HG02798 (cell line): Measurements from ENCODE around the gene ERCC6.

Experiments used
- ATAC-seq: cut with Tn5 transposase; IDR thresholded peaks from one replicate; pipeline ENCODE4 v1.9.1; 2021; ENCODE audit warnings: mild to moderate bottlenecking; ENCODE audit not compliant: unreplicated experiment, poor library complexity

ERCC6 gene

DNA sequence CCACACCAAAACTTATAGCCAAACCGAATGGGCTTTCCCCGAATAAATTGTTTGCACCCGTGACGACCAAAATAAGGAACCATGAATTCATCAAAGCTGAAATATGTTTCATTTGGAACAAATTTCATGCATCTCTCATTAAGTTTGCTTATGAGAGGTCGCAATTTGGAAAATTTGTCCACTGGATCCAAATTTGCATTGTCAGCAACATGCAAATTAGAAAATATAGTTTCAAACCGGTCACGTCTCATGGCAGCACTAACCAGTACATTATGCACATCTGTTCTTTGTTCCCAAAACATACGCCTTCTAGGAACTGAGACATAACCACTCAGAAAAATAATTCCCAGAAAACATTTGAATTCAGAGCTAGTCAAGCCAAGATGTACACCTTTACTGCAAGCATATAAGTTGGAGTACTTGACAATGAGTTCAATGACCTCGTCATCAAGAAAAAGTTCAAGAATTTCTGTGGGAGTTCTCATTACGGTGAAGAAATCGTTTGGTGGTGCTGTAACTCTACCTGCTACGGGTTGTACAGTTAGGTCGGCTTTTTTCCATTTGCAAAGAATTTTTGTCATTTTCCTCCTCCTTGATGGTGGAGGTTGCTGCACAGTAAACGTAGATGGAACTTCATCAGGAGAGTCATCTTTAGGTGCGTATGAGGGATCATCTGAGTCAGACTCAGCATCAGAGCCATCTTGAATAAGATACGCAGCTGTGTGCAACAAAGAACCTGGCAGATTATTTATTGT is 22.5 kb downstream of the ERCC6 start:
- no peak for ATAC-seq

DNA sequence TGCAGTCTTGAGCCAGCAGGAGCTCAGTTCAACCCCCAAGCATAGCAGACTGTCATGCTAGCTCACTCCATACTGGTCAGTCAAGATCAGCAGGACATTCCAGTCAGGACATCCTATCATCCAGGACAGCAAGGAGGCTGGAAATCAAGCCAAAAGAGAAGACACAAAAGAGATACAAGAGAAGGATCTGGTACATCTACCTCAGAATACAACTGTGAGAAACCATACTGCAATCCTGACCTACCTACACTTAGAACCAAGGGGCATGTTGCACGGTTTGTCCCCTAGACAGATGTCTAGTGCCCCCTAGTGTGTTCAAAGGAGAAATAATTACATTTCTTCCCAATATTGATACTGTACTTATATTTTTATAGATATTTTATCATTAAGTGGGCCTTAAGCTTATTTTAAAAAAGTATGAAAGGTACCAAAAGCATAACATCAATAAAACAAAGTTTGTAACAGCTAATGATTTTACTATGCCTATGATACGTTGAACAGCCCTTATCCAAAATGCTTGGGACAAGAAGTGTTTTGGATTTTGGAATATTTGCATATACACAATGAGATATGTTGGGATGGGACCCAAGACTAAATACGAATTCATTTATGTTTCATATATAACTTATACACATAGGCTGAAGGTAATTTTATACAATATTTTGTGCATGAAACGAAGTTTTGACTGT is 26.7 kb downstream of the ERCC6 start:
- ATAC-seq = no peak

- ATAC-seq = no peak
Observed at GRCh38 chr10:49509771-49510303, 29.1 kb downstream of the ERCC6 start.

- no peak for ATAC-seq
Observed at GRCh38 chr10:49508654-49509053, 30.3 kb downstream of the ERCC6 start.

DNA sequence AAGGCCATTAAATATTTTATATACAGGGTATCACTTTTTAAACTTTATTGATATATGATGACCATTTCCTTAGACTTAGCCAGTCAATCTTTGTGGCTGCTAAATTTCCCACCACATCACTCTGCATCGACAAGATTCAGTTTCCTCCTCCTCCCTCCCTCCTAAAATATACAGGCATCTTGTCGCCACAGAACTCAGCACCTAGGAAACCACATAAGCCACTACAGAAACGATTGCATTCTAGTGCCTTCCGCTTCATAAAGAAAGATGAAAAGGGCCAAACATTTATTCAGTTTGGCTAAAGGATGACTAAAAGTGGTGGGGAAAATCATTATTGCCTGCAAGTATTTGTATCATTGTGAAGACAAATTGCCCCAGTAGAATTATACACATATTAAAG is 30.7 kb downstream of the ERCC6 start:
- ATAC-seq = no peak

DNA sequence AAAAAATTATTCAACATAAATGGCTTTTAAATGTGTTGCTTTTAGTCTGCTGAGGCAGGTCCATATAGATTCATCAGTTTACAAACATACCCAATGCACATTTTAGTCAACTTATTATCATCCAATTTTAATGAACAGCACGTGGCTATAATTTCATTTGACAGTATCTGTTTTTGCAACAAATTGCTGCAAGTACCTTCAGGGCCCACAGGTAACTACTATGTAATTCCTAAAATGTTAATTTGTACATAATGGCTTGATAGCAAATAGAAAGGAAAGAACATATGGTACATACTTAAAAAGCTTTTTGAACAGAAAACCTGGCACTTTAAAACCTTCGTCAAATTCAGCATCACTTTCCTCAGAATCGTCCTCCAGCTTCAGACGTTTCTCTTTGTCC is 33.3 kb downstream of the ERCC6 start:
- no peak for ATAC-seq

GRCh38 chr10:49505076-49505475 is 33.8 kb downstream of the ERCC6 start:
- ATAC-seq = no peak

DNA sequence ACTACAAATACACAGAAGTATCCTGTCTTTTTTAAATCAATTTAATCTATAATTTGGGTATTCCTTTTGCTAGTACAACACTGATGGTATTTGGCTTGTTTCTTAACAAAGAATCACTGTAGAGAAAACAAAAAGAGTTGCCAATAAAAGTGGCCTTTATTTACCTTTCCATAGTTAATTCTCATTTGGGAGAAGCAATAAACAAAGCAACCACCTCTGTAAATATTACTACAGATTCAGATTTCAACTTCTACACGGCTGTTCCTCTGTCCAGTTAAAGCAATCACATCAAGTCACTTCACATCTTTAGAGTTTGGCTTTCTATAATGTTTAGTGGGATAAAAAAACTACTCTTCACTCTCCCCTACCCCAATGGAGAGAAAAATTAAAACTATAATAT is 34.4 kb downstream of the ERCC6 start:
- ATAC-seq = no peak

GRCh38 chr10:49502358-49502757 is 36.6 kb downstream of the ERCC6 start:
- no peak for ATAC-seq

- no peak for ATAC-seq
Observed at GRCh38 chr10:49500412-49500811, 38.5 kb downstream of the ERCC6 start.

DNA sequence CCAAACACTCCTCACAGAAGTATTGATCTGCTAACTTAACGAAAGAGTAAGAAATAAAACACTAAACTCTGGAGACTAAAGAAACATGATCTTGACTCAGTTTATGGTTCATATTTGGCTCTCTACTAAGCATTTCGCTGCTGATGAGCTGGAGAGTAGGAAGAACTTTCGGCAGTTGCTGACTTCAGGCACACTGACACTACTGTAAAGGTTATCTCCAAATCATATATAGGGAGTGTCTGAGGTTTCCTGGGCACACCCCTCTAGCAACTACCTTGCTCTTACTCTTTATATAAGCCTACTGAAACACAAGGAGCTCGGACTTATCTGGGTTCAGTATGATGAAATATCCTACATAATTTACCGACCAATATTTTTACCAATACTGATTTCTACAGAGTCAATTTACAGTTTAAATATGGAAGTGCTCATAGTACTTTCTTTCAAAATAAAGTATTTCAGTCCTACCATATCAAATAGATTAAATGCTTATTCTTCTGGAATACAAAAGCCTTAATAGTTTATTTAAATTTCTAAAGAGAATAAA is 39.5 kb downstream of the ERCC6 start:
- ATAC-seq = no peak

- no peak for ATAC-seq
Observed at GRCh38 chr10:49498425-49498824, 40.5 kb downstream of the ERCC6 start.

DNA sequence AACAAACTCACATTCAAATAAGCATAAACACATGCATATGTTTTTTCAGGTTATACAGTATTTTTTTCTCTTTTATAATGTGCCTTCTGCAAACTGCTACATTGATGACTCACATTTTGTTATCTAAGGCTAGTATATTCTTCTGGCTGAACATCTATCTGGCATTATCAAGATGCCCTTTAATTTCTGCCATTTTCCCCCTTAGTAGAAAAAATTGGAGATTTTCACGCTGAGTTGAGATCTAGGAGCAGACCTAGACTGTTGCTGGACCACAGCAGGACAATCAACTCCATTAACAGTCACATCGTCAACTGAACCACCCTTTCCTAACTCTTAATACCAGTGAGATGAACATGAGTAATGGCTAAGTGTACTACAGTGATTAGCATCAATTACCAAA is 41.6 kb downstream of the ERCC6 start:
- ATAC-seq = no peak

DNA sequence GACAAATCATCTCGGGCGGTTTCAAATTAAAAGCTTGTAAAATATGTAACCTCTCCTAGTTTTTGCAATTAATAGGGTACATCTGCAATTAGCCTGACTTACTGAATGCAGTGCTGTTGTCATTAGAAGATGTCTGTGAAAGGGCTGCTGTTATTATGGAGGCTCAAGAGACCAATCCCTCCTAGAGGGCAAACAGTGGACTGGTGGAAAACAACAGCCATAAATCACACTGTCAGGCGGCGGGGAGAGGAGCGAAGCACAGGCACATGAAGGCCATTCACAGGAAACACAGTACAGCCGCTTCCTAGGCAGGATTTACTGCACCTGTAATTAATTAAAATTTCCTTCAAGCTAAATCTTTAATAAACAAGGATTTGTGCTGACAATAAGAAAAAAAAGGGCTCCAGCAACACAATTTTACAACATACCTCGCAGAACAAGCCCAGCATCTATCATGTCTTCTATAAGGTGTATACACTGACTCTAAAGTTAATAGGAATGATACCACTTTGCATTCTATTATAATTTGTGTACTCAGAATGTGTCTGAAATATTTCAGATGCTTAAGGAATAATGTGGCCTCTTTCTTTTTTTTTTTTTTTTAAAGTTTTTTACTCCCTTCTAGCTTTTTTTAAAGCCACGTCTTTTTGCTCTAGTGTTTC is 50.7 kb downstream of the ERCC6 start:
- ATAC-seq = no peak

DNA sequence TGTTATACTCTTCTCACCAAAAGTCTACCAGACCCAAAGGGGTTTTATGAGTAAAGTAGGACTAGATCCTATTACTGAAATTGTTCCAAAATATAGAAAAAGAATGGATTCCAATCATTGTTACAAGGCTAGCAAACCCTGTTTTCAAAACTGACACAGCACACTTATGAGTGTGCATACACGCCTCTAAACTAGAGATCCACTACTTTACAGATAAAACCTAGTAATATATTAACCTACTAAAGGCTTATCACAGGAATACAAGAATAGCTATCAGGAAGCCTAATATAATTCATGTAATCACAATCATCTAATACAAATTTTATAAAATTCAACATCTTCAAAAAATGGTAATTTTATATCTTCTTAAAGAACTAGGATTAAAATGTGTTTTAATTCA is 52.2 kb downstream of the ERCC6 start:
- no peak for ATAC-seq

GRCh38 chr10:49486009-49486408 is 52.9 kb downstream of the ERCC6 start:
- no peak for ATAC-seq

GRCh38 chr10:49484486-49485235 is 54.3 kb downstream of the ERCC6 start:
- no peak for ATAC-seq

DNA sequence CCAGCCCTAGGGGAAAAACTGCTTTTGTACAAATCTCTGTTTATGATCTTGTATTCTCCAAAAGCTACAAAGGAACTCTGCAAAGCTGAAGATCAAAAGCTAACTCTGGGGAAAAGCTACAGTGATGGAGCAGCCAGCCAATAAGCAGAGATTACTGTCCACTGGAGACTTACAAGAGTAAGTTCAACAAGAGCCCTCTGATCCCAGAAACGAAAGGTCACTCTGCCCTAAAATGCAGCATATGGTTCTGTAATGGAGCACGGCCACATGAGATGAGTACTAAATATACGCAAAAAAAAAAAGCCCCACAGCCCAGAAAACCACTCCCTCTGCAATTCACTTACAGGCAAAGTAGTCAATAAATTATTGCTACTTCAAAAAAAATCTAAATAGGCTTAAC is 60.1 kb downstream of the ERCC6 start:
- ATAC-seq = no peak

GRCh38 chr10:49474901-49475300 is 64.0 kb downstream of the ERCC6 start:
- no peak for ATAC-seq

- ATAC-seq = no peak
Observed at GRCh38 chr10:49471532-49471931, 67.4 kb downstream of the ERCC6 start.
